ENCODE measurements around the gene ATXN1L.

The ATXN1L gene

DNA sequence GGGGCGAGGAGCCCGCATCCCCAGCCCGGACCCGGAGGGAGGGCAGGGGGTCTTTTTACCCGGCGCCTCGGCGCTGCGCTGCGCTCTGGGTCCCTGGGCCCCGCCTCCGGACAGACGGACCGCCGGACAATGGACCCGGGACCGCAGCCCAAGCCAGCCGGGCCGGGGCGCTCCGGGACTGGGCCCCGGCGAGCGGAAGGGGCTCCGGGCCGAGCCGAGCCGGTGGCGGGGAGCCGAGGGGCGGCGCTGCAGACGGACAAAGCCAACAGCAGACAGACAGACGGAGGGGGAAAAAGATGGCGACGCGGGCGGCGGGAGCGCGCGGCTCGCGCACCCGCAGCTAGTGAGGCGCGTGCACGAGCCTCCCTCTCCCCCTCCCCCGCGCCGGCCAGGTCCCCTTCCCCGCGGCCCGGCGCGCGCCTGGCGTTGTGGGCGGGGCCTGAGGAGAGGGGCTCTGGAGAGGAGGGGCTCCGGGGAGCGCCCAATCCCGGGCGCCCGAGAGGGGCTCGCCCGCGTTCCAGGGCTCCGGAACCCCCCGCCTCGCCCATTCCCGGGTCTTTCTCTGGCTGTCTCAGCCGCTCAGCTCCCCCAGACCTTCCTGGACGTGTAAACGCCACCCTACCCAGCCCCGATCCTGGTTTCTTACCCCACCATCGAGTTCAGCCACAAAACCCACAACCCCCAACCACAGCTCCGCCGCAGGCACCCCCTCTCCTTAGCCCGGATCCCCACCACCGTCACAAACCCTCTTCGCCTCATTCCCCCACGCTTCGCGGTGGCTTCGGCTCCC, 38.3 kb downstream of the ATXN1L start, which contains the start of gene ZNF821:
Gene ZNF821 (minus strand): TSS at position 334 of the 790 bp plus-strand sequence. CDS start 4,236 bp downstream, outside the sequence.
- peaks cover 25% of the 10 kb centered on the region for H3K36me3 ChIP-seq (ENCODE audit: insufficient read depth, low read length)
- H3K4me1 ChIP-seq (ENCODE audit: insufficient read depth, low read length) = peaks cover 12% of the 10 kb centered on the region
- peak within 1 kb of the TSS; percentile 97 for H3K4me3 ChIP-seq (ENCODE audit: low read length)
- peak within 1 kb of the TSS; percentile 100 for H2AFZ ChIP-seq (ENCODE audit: low read depth, low read length)
- no peaks in the 10 kb centered on the region for H3K9me3 ChIP-seq (ENCODE audit: low read length)
- H3K27me3 ChIP-seq (ENCODE audit: insufficient read depth, low read length) = no peaks in the 10 kb centered on the region

DNA sequence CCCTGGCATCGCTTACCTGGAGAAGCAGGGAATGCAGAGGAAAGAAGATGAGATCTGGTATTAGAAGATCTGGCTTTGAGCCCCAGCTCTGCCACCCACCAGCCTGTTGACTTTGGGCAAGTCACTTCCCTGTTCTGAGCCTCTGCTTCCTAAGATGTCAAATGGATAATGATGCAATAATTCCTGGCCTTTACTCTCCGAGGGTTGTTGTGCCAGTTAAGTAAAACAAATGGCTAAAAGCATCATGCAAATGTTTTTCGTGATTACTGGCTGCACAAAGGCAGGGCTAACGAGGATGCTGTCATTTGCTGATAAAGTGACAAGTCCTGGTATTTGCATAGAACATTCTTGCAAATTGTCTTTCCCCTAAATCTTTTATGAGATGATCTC, 39.5 kb downstream of the ATXN1L start:
- Histone ChIP-seq H3K4me3 (ENCODE audit: low read length) (peak overlapping the region; percentile 8), H3K27me3 (ENCODE audit: insufficient read depth, low read length) (no peaks in the 10 kb centered on the region), H3K4me1 (ENCODE audit: insufficient read depth, low read length) (peaks cover 12% of the 10 kb centered on the region), H3K9me3 (ENCODE audit: low read length) (no peaks in the 10 kb centered on the region), H2AFZ (ENCODE audit: low read depth, low read length) (no peak overlapping the region), H3K36me3 (ENCODE audit: insufficient read depth, low read length) (peaks cover 12% of the 10 kb centered on the region)

DNA sequence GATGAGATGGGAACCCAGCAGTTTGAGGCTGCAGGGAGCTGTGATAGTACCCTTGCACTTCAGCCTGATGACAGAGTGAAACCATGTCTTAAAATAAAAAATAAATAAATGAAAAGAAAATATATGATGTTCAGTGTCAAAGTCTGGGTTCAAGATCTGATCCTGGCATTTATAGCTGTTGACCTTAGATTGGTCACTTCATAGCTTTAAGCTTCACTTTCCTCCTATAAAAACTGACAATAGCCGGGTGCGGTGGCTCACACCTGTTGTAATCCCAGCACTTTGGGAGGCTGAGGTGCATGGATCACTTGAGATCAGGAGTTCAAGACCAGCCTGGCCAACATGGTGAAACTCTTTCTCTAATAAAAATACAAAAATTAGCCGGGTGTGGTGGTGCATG, 43.4 kb downstream of the ATXN1L start:
- Histone ChIP-seq H3K36me3 (ENCODE audit: insufficient read depth, low read length) (no peaks in the 10 kb centered on the region), H3K4me1 (ENCODE audit: insufficient read depth, low read length) (peaks cover 6% of the 10 kb centered on the region), H2AFZ (ENCODE audit: low read depth, low read length) (no peak overlapping the region), H3K4me3 (ENCODE audit: low read length) (no peak overlapping the region), H3K9me3 (ENCODE audit: low read length) (no peaks in the 10 kb centered on the region), H3K27me3 (ENCODE audit: insufficient read depth, low read length) (no peaks in the 10 kb centered on the region)

DNA sequence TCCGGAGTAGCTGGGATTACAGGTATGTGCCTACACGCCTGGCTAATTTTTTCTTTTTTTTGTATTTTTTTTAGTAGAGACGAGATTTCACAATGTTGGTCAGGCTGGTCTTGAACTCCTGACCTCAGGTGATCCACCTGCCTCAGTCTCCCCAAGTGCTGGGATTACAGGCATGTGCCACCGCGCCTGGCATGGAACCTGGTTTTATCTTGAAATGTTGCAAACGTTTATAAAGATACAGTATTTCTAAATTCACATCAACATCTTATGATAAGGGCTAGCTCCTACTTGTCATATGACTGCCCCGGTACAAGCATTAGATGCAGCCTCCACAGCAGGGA, 48.1 kb downstream of the ATXN1L start:
- Histone ChIP-seq H3K36me3 (ENCODE audit: insufficient read depth, low read length) (peaks cover 13% of the 10 kb centered on the region), H2AFZ (ENCODE audit: low read depth, low read length) (peak overlapping the region; percentile 86), H3K27me3 (ENCODE audit: insufficient read depth, low read length) (no peaks in the 10 kb centered on the region), H3K4me1 (ENCODE audit: insufficient read depth, low read length) (peaks cover 13% of the 10 kb centered on the region), H3K9me3 (ENCODE audit: low read length) (no peaks in the 10 kb centered on the region), H3K4me3 (ENCODE audit: low read length) (peak overlapping the region; percentile 69)

DNA sequence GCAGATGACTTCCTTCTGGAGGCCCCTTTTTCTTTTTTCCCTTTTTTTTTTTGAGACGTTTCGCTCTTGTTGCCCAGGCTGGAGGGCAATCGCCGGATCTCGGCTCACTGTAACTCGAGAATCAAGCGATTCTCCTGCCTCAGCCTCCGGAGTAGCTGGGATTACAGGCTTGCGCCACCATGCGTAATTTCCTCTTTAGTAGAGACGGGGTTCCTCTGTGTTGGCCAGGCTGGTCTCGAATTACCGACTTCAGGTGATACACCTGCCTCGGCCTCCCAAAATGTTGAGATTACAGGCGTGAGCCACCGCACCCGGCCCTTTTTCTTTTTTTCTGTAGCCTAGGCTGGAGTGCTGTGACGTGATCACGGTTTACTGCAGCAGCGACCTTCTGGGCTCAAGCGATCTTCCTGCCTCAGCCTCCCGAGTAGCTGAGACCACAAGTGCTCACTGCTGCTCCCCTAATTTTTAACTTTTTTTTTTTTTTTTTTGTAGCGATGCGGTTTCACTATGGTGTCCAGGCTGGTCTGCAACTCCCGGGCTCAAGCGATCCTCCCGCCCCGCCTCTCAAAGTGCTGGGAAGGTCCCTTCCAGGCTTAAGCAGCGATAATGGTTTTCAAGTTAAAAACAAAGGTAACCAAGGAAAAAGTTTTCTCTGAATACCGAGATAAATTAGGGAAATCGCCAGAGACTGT, 48.6 kb downstream of the ATXN1L start:
- Histone ChIP-seq H3K4me1 (ENCODE audit: insufficient read depth, low read length) (peaks cover 13% of the 10 kb centered on the region), H3K4me3 (ENCODE audit: low read length) (peak overlapping the region; percentile 69), H3K27me3 (ENCODE audit: insufficient read depth, low read length) (no peaks in the 10 kb centered on the region), H3K36me3 (ENCODE audit: insufficient read depth, low read length) (peaks cover 13% of the 10 kb centered on the region), H3K9me3 (ENCODE audit: low read length) (no peaks in the 10 kb centered on the region), H2AFZ (ENCODE audit: low read depth, low read length) (peak overlapping the region; percentile 86)

DNA sequence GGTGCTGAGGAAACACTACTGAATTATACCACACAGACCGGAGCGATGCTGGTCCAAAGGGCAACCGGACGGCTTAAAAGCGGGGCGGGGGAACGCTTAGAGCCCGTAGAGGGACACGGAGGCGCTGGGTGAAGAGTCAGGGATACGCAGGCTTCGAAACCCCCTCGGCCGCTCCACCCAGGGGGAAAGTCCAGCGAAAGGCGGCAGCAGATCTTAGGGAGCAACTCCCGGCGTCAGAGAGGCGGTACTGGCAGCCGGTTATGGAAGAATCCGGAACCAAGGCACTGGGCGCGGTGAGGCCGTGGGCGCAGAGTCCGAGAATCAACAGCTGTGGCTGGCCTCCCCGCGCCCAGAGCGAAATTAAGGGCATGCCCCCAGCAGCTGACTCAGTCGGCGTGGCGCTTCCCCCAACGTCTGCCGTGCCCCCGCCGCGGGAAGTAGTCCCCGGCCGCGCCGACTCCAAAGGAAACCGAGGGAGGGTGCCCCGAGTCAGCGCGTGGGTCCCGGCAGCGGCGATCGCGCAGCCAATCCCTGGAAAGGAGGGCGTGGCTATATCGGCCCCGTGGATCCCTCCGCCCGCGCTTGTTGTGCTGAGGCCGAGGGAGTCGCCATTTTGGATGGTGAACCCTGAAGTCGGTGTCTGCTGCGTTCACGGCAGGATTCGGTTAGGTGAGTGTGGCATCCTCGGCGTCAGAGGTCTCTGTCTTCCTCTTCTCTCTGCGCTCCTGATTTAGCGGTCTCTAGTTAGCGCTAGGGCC, 49.3 kb downstream of the ATXN1L start, which contains the start of gene IST1:
Gene IST1 (plus strand): TSS at position 611 of the 758 bp plus-strand sequence. CDS start 20,110 bp downstream, outside the sequence.
- Histone ChIP-seq H2AFZ (ENCODE audit: low read depth, low read length) (peak within 1 kb of the TSS; percentile 86), H3K4me3 (ENCODE audit: low read length) (peak within 1 kb of the TSS; percentile 69), H3K9me3 (ENCODE audit: low read length) (no peaks in the 10 kb centered on the region), H3K4me1 (ENCODE audit: insufficient read depth, low read length) (peaks cover 13% of the 10 kb centered on the region), H3K27me3 (ENCODE audit: insufficient read depth, low read length) (no peaks in the 10 kb centered on the region), H3K36me3 (ENCODE audit: insufficient read depth, low read length) (peaks cover 13% of the 10 kb centered on the region)

DNA sequence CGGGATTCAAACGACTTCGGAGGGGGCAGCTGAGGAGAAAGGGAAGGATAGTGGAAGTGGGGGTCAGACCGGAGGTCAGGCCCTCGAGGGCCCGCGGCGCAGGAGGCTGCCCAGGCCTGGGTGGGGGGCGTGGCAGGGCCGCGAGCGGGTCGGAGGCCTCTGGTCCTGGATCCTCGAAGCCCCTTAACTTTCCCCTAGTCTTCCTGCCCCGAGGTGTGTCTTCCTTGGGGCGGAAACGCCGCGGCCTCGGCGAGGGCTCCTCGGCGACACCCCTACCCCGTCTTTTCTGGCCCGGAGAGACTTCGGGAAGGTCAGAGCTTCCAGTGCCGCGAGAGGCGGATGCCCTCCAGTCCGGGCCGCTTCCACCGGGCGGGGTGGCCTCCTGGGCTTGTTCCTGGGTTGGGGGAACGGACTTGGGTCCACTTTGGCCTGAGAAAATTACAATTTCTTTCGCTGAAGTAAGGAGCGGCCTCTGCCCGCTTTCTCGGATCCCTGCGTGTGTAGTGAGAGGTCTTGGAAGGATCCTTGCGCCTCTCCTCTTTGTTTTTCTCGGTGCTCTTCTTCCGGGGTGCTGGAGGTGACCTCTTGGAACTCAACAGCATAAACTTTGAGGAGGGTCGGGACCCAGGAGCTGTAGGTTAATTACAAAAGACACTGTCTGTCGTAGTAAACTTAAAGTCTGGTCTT, 50.0 kb downstream of the ATXN1L start:
- Histone ChIP-seq H3K9me3 (ENCODE audit: low read length) (no peaks in the 10 kb centered on the region), H3K4me1 (ENCODE audit: insufficient read depth, low read length) (peaks cover 13% of the 10 kb centered on the region), H3K27me3 (ENCODE audit: insufficient read depth, low read length) (no peaks in the 10 kb centered on the region), H2AFZ (ENCODE audit: low read depth, low read length) (peak overlapping the region; percentile 7), H3K36me3 (ENCODE audit: insufficient read depth, low read length) (peaks cover 13% of the 10 kb centered on the region), H3K4me3 (ENCODE audit: low read length) (peak overlapping the region; percentile 69)

DNA sequence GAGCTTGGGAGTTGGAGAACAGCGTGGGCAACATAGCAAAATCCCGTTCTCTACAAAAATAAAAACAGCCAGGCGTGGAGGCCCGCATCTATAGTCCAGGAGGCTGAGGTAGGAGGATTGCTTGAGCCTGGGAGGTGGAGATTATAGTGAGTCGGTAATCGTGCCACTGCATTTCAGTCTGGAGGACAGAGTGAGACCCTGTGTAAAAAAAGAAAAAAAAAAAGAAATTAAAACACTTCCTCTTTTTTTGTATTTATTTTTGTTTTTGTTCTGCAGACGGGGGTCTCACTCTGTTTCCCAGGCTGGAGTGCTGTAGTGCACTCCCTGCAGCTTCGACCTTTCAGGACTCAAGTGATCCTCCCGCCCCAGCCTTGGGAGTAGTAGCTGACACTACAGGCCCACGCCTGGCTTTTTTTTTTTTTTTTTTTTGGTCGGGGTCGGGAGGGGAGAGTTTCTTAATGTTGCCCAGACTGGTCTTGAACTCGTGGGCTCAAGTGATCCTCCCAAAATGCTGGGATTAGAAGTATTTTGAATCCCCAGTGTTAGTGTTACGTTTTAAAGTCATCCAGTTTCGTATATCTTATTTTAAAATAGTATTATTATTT, 51.1 kb downstream of the ATXN1L start:
- H3K4me3 ChIP-seq (ENCODE audit: low read length) = peak overlapping the region; percentile 69
- H3K9me3 ChIP-seq (ENCODE audit: low read length) = no peaks in the 10 kb centered on the region
- H3K36me3 ChIP-seq (ENCODE audit: insufficient read depth, low read length) = peaks cover 19% of the 10 kb centered on the region
- no peaks in the 10 kb centered on the region for H3K27me3 ChIP-seq (ENCODE audit: insufficient read depth, low read length)
- no peak overlapping the region for H2AFZ ChIP-seq (ENCODE audit: low read depth, low read length)
- H3K4me1 ChIP-seq (ENCODE audit: insufficient read depth, low read length) = peaks cover 13% of the 10 kb centered on the region

DNA sequence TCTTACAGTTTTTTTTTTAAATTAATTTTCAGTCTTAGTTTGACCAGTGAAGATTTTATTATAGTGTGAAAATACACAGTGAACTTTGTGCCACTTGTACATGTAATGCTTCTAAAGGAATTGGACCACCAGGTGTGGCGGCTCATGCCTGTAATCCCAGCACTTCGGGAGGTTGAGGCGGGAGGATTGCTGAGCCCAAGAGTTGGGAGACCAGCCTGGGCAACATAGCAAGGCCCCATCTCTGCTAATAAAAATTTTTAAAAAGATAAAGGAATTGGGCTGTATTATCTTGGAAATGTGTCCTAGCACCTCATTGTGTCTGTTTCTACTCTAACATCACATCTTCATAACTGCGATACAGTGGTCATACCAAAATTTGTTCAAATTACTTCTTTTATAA, 53.4 kb downstream of the ATXN1L start:
- Histone ChIP-seq H3K4me3 (ENCODE audit: low read length) (no peak overlapping the region), H3K4me1 (ENCODE audit: insufficient read depth, low read length) (peaks cover 8% of the 10 kb centered on the region), H3K36me3 (ENCODE audit: insufficient read depth, low read length) (peaks cover 35% of the 10 kb centered on the region), H3K9me3 (ENCODE audit: low read length) (peaks cover 5% of the 10 kb centered on the region), H3K27me3 (ENCODE audit: insufficient read depth, low read length) (no peaks in the 10 kb centered on the region), H2AFZ (ENCODE audit: low read depth, low read length) (no peak overlapping the region)

DNA sequence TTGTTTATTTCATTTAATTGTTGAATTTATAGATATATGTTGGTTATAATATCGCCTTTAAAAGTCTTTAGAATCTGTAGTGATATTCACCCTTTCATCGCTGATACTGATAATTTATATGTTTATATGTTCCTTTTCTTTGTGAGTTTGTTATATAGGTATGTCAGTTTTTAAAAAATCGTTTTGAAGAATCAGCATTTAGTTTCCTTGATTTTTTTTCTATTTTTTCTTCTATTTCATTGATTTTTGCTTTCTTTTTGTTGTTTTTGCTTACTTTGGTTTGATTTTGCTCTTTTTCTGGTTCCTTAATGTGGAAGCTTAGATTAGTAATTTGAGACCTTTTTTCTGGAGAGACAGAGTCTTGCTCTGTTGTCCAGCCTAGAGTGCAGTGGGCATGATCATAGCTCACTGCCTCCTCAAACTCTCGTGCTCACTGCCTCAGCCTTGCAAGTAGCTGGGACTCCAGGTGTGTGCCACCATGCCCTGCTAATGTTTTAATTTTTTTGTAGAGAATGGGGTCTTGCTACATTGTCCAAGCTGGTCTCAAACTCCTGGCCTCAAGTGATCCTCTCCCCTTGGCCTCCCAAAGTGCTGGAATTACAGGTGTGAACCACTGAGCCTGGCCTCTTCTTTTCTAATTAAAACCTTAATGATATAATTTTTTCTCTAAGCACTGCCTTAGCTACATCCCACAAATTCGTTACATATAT, 57.0 kb downstream of the ATXN1L start:
- no peaks in the 10 kb centered on the region for H3K4me1 ChIP-seq (ENCODE audit: insufficient read depth, low read length)
- H3K36me3 ChIP-seq (ENCODE audit: insufficient read depth, low read length) = peaks cover 31% of the 10 kb centered on the region
- no peaks in the 10 kb centered on the region for H3K27me3 ChIP-seq (ENCODE audit: insufficient read depth, low read length)
- H2AFZ ChIP-seq (ENCODE audit: low read depth, low read length) = no peak overlapping the region
- H3K9me3 ChIP-seq (ENCODE audit: low read length) = peaks cover 7% of the 10 kb centered on the region
- H3K4me3 ChIP-seq (ENCODE audit: low read length) = no peak overlapping the region

DNA sequence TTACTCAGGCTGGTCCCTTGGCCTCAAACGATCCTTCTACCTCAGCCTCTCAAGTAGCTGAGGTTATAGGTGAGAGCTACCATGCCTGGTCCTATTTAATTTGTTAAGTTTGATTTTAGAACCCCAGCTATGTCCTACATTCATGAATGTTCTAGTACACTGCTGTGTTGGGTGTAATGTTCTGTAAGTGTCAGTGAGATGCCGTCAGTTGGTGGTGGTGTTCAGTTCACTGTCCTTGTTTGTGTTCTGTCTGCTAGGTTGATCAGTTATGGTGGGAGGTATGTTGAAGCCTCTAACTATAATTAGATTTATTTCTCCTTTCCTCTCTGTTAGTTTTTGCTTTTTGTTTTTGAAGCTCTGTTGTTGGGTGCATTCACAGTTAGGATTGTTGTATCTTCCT, 57.8 kb downstream of the ATXN1L start:
- Histone ChIP-seq H3K36me3 (ENCODE audit: insufficient read depth, low read length) (peaks cover 28% of the 10 kb centered on the region), H2AFZ (ENCODE audit: low read depth, low read length) (no peak overlapping the region), H3K27me3 (ENCODE audit: insufficient read depth, low read length) (no peaks in the 10 kb centered on the region), H3K9me3 (ENCODE audit: low read length) (peaks cover 7% of the 10 kb centered on the region), H3K4me3 (ENCODE audit: low read length) (no peak overlapping the region), H3K4me1 (ENCODE audit: insufficient read depth, low read length) (no peaks in the 10 kb centered on the region)

DNA sequence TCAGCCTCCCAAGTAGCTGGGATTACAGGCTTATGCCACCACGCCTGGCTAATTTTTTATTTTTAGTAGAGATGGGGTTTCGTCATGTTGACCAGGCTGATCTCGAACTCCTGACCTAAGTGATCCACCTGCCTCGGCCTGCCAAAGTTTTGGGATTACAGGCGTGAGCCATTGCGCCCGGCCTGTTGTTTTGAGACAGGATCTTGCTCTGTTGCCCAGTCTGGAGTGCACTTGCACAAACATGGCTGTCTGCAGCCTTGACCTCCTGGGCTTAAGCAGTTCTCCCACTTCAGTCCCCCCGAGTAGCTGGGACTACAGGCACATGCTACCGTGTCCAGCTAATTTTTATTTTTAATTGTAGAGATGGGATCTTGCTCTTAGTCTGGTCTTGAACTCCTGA, 58.5 kb downstream of the ATXN1L start:
- Histone ChIP-seq H3K36me3 (ENCODE audit: insufficient read depth, low read length) (peaks cover 34% of the 10 kb centered on the region), H3K27me3 (ENCODE audit: insufficient read depth, low read length) (no peaks in the 10 kb centered on the region), H3K4me3 (ENCODE audit: low read length) (no peak overlapping the region)

More for the DNA sequence above, 58.5 kb downstream of the ATXN1L start:
- H3K9me3 ChIP-seq (ENCODE audit: low read length) = peaks cover 11% of the 10 kb centered on the region
- H3K4me1 ChIP-seq (ENCODE audit: insufficient read depth, low read length) = no peaks in the 10 kb centered on the region
- no peak overlapping the region for H2AFZ ChIP-seq (ENCODE audit: low read depth, low read length)

Measured in neuron (in vitro differentiated cells).